Aortic smooth muscle cell (primary cell): ENCODE data around the gene CLDN17. TPM values are rescaled to one million over a fixed set of nuclear protein-coding genes. Genes with fewer than 3 reads are reported as not detected.

Experiments
- total RNA-seq: library from RNA; depleted of rRNA; stranded (reverse); fragments of >200 nt; gene quantifications from 2 replicates; pipeline ENCODE4 v1.2.3, GENCODE V29; 2014

The CLDN17 gene, protein sequence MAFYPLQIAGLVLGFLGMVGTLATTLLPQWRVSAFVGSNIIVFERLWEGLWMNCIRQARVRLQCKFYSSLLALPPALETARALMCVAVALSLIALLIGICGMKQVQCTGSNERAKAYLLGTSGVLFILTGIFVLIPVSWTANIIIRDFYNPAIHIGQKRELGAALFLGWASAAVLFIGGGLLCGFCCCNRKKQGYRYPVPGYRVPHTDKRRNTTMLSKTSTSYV
- total RNA-seq = not detected in 2 replicates

GRCh38 chr21:30166705-30167104, at the start of gene CLDN17:
CLDN17 (minus strand) TSS chr21:30166805; CDS start chr21:30166617, 188 bp downstream.

DNA sequence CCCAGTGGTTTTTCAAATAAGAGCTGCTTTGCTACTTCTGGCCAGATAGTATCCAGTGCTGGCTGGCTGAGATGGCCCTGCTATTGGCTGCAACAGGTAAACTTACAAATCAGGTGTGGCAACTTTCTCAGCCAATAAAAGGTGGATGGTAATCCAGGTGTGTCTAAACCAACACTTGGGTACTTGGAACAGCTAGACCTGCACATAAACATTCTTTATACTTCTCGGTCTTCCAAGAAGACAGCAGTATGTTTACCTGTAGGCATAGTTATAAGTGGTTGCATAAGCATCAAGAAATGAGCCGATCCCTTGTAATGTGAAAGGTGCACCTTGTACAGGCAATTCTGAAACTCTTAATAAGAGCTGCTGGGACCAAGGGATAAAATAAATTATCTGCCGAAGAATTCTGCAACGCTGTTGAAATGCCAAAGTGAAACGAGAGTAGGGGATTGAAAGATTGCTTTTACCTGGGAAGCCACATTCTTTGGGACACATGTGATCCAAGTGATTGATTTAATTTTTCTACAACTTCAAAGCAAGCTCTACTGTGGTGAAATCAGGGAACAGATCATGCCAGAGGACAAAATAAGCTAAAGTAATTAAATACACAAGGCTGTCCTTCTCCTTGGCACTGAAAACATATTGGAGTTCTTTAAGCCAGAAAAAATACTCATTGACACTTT, 49.6 kb upstream of the CLDN17 start, which contains the start of gene CLDN8:
Gene CLDN8 (minus strand): TSS at position 57 of the 683 bp plus-strand sequence. CDS start 172 bp downstream, outside the sequence.

Other genes starting within 250 kb of the CLDN17 start
- gene GRIK1, start 226.8 kb downstream of the CLDN17 start, total RNA-seq = 0.12 and 0.13 TPM in 2 replicates
- gene CLDN8, start 49.3 kb upstream of the CLDN17 start, total RNA-seq = not detected in 2 replicates
- gene KRTAP24-1, start 116.1 kb upstream of the CLDN17 start, total RNA-seq = not detected in 2 replicates
- gene KRTAP25-1, start 122.7 kb upstream of the CLDN17 start, total RNA-seq = not detected in 2 replicates
- gene KRTAP26-1, start 153.5 kb upstream of the CLDN17 start, total RNA-seq = not detected in 2 replicates
- not detected in 2 replicates for gene KRTAP27-1, start 170.9 kb upstream of the CLDN17 start, total RNA-seq
- gene KRTAP23-1, start 181.8 kb upstream of the CLDN17 start, total RNA-seq = not detected in 2 replicates
- gene KRTAP13-2, start 205.5 kb upstream of the CLDN17 start, total RNA-seq = not detected in 2 replicates
- not detected in 2 replicates for gene KRTAP13-1, start 229.2 kb upstream of the CLDN17 start, total RNA-seq